Body of pancreas (tissue), 4 donors: ENCODE data around the gene RPS15A. TPM values are rescaled to one million over a fixed set of nuclear protein-coding genes. Genes with fewer than 3 reads are reported as not detected.

Experiments used
- ATAC-seq: fragments of 150-250 bp; one replicate; pipeline ENCODE4 v1.9.1; 2016
- DNase-seq, 4 donors: peaks; one replicate each; pipeline ENCODE4 v3.0.0-alpha.2; 2019
- H3K27ac ChIP-seq, 4 donors: fragments of 200-600 bp; sonication (generic); 1 replicate in 3 of 4; 2 replicates in 1 of 4; pipeline versions ENCODE4 v1.5.1 to v1.6.1; 2016 to 2019; ENCODE audit warnings: mild to moderate bottlenecking in 1 of 4, mixed read lengths in 1 of 4, moderate library complexity in 1 of 4
- H3K27me3 ChIP-seq, 2 donors: fragments of 200-600 bp; sonication (generic); one replicate each; pipeline ENCODE4 v1.6.0; 2016; ENCODE audit warnings: mild to moderate bottlenecking in 1 of 2
- H3K36me3 ChIP-seq, 2 donors: fragments of 200-600 bp; sonication (generic); replicated peaks in 1 of 2; 2 replicates each; pipeline ENCODE4 v1.5.1; 2016; ENCODE audit warnings: low read depth in 2 of 2; ENCODE audit not compliant: insufficient read depth in 1 of 2
- H3K4me1 ChIP-seq: fragments of 200-600 bp; sonication (generic); one replicate; pipeline ENCODE4 v1.6.0; 2016
- H3K4me3 ChIP-seq, 2 donors: fragments of 200-600 bp; sonication (generic); 1 replicate in 1 of 2; 2 replicates in 1 of 2; pipeline ENCODE4 v1.5.1; 2016 to 2019
- H3K9me3 ChIP-seq, 3 donors: fragments of 200-600 bp; sonication (generic); 1 replicate in 2 of 3; 2 replicates in 1 of 3; pipeline ENCODE4 v1.5.1; 2016
- CTCF ChIP-seq, 7 experiments: fragments of 450-650 bp in 4 of 7; fragments of 200-600 bp in 3 of 7; sonication (generic) in 3 of 7; IDR thresholded peaks; one replicate each; pipeline ENCODE4 v1.5.1; 2016 to 2019; ENCODE audit warnings: antibody characterized with exemption in 7 of 7
- POLR2A ChIP-seq, 3 donors: fragments of 450-650 bp; IDR thresholded peaks; one replicate each; pipeline ENCODE4 v1.6.1; 2016; ENCODE audit warnings: antibody characterized with exemption in 3 of 3, mild to moderate bottlenecking in 2 of 3
- WGBS, 2 donors: methylation state at CpG; one replicate each; pipeline ENCODE4 v1.1.5; 2017; 5-methylcytosine and 5-hydroxymethylcytosine counted together
- intact Hi-C: fragments of 100-400 bp; cut with DNase I; formaldehyde crosslinking; loops from one replicate; pipeline ENCODE4 v1.15.1; 2023
- total RNA-seq, 2 donors: library from RNA; depleted of rRNA; stranded (reverse); fragments of >200 nt; gene quantifications; one replicate each; pipeline ENCODE4 v1.1.0, GENCODE V29; 2016

The RPS15A gene
- total RNA-seq, 2 donors from 2014 or later, result 232 to 393 TPM

DNA sequence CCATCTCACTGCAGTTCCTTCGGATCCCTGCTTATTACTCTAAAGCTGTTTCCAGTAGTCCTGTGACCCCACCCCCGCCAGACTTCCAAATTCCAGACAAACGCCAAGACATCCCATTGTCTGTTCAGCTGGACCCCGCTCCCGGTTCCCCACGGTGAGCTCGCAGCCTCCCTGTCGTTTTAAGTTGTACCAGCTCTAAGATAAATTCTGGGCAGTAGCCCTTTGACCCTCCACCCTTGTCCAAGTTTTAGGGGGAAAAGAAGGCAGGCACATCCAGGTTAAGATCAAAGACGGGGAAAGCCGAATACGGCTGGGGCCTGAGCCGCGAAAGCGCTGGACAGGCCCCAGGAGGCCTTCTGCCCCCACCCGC lies 10.6 kb upstream of the RPS15A start:
- DNase-seq (no peak), ATAC-seq (no peak)
- Histone ChIP-seq H3K4me3 (peak overlapping the region; percentile 88 to 100), H3K9me3 (peaks cover 0 to 3% (median 0%) of the 10 kb centered on the region in 3 donors), H3K27me3 (no peaks in the 10 kb centered on the region), H3K27ac (peak overlapping the region; percentile 84 to 93 (median 86)), H3K36me3 (no peaks in the 10 kb centered on the region), H3K4me1 (peaks cover 58% of the 10 kb centered on the region)
- TF ChIP-seq POLR2A (IDR thresholded peaks at IDR 0.05) (no peak), CTCF (IDR thresholded peaks at IDR 0.05) (no peak)
- intact Hi-C loops, result no loop called here
- WGBS, 2 donors, result 0% methylated on average over 8 to 15 of the region's 15 CpGs

DNA sequence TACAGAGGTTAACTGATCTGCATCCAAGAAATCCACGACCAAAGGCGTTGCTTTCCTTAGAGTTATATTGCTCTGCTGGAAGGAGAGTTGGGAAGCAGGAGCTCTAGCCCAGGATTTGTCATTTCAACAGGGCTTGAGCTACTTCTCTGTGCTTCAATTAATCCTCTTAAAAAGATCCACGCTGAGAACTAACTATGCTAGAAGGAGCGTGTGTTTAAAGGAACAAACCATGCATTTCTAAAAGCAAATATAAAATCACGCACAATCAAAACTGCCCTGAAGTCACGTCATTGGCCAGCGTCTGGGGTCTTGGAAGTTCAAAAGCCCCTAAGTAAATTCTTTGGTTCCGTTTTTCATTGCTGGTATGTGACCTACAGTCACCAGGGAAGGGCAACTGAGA lies 10.2 kb upstream of the RPS15A start:
- Histone ChIP-seq H3K27me3 (no peaks in the 10 kb centered on the region), H3K4me3 (peak overlapping the region; percentile 88 to 100), H3K4me1 (peaks cover 62% of the 10 kb centered on the region), H3K27ac (peak overlapping the region in 3 of 4 donors; percentile 84 to 93 (median 87)), H3K9me3 (peaks cover 0 to 3% (median 0%) of the 10 kb centered on the region in 3 donors), H3K36me3 (no peaks in the 10 kb centered on the region)
- intact Hi-C loops, result no loop called here
- TF ChIP-seq POLR2A (IDR thresholded peaks at IDR 0.05) (no peak), CTCF (IDR thresholded peaks at IDR 0.05) (no peak)
- ATAC-seq (no peak), DNase-seq (no peak)
- 0 to 3% methylated on average over 8 of the region's 8 CpGs for WGBS, 2 donors

- peaks cover 0 to 3% (median 0%) of the 10 kb centered on the region in 3 donors for H3K9me3 ChIP-seq
- intact Hi-C loops, result no loop called here
- H3K27ac ChIP-seq, result peak overlapping the region in 2 of 4 donors; percentile 27 to 87
- ATAC-seq (no peak), DNase-seq (no peak)
- H3K27me3 ChIP-seq, result no peaks in the 10 kb centered on the region
- no peak for TF ChIP-seq POLR2A (IDR thresholded peaks at IDR 0.05)
- no peak for TF ChIP-seq CTCF (IDR thresholded peaks at IDR 0.05)
- H3K4me1 ChIP-seq, result peaks cover 63% of the 10 kb centered on the region
- no peak overlapping the region for H3K4me3 ChIP-seq
- peaks cover 0 to under 1% of the 10 kb centered on the region in 2 donors for H3K36me3 ChIP-seq
- WGBS, 2 donors, result 49 to 62% methylated on average over 3 of the region's 3 CpGs
Measured at GRCh38 chr16:18799500-18799899, 9.4 kb upstream of the RPS15A start.

DNA sequence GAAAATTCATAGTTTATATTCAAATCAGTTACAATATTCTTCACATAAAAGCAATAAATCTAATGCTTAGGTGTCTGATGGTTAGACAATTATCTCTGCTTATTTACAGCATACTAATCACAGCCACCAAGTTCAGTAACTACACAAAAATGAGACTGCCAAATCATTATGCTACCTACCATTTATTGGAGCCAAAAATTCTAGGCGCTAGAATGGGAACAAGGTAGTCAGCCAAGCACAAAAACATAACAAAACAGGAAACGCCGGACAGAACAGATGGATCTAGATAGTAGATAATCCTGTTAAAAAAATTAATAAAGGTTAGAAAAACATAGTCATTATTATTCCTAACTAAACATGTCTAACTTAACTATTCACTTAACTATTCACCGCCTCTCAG lies 7.6 kb upstream of the RPS15A start:
- no peak for TF ChIP-seq CTCF (IDR thresholded peaks at IDR 0.05)
- TF ChIP-seq POLR2A (IDR thresholded peaks at IDR 0.05), result no peak
- intact Hi-C loops, result no loop called here
- H3K4me3 ChIP-seq, result no peak overlapping the region
- 34 to 41% methylated on average over 4 of the region's 4 CpGs for WGBS, 2 donors
- peaks cover 62% of the 10 kb centered on the region for H3K4me1 ChIP-seq
- H3K27ac ChIP-seq, result peak overlapping the region in 2 of 4 donors; percentile 15 to 66
- H3K36me3 ChIP-seq, result peaks cover 0 to 13% of the 10 kb centered on the region in 2 donors
- no peak for DNase-seq
- H3K27me3 ChIP-seq, result no peaks in the 10 kb centered on the region
- peaks cover 0 to 3% (median 0%) of the 10 kb centered on the region in 3 donors for H3K9me3 ChIP-seq
- no peak for ATAC-seq

DNA sequence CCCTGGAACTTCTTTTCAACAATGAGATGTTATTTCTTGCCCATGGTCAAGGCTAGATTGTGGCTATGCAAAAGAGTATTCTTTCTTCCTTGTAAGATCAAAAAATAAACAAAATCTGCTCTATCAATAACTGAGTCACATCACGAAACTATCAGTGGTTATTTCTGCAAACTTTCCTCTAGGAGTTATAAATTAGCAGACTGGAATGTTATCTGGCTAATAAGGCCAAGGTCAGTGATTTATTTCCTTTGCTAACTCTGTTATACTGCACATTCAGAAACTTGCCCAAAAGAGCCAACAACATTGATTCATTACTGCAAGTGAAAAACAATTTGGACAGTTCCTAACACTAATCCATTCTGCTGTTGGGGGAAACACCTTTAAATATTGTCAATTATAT lies 6.2 kb upstream of the RPS15A start:
- peaks cover 51% of the 10 kb centered on the region for H3K4me1 ChIP-seq
- no peaks in the 10 kb centered on the region for H3K27me3 ChIP-seq
- ATAC-seq, result no peak
- 20 to 25% methylated on average over 1 of the region's 1 CpG for WGBS, 2 donors
- peak overlapping the region in 3 of 4 donors; percentile 5 to 66 (median 31) for H3K27ac ChIP-seq
- TF ChIP-seq POLR2A (IDR thresholded peaks at IDR 0.05) (no peak), CTCF (IDR thresholded peaks at IDR 0.05) (no peak)
- H3K36me3 ChIP-seq, result peaks cover 0 to 13% of the 10 kb centered on the region in 2 donors
- no peak overlapping the region for H3K4me3 ChIP-seq
- no peak for DNase-seq
- peaks cover 0 to 3% (median 0%) of the 10 kb centered on the region in 3 donors for H3K9me3 ChIP-seq
- intact Hi-C loops, result no loop called here
